ENCODE results near the gene ZNF141.

GRCh38 chr4:404006-404405, 66.4 kb downstream of the ZNF141 start:
- TF ChIP-seq, protein P1, sequence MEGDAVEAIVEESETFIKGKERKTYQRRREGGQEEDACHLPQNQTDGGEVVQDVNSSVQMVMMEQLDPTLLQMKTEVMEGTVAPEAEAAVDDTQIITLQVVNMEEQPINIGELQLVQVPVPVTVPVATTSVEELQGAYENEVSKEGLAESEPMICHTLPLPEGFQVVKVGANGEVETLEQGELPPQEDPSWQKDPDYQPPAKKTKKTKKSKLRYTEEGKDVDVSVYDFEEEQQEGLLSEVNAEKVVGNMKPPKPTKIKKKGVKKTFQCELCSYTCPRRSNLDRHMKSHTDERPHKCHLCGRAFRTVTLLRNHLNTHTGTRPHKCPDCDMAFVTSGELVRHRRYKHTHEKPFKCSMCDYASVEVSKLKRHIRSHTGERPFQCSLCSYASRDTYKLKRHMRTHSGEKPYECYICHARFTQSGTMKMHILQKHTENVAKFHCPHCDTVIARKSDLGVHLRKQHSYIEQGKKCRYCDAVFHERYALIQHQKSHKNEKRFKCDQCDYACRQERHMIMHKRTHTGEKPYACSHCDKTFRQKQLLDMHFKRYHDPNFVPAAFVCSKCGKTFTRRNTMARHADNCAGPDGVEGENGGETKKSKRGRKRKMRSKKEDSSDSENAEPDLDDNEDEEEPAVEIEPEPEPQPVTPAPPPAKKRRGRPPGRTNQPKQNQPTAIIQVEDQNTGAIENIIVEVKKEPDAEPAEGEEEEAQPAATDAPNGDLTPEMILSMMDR (IDR thresholded peaks at IDR 0.05), result no peak
- TF ChIP-seq POLR2A (IDR thresholded peaks at IDR 0.05), result no peak
